NCI-H748 (cell line): ENCODE results near the gene TEKT3.

Experiments
- DNase-seq: peaks from one replicate; lab custom pipeline; 2025; ENCODE audit not compliant: unreplicated experiment; lab: John Stamatoyannopoulos, UW

Gene TEKT3

DNA sequence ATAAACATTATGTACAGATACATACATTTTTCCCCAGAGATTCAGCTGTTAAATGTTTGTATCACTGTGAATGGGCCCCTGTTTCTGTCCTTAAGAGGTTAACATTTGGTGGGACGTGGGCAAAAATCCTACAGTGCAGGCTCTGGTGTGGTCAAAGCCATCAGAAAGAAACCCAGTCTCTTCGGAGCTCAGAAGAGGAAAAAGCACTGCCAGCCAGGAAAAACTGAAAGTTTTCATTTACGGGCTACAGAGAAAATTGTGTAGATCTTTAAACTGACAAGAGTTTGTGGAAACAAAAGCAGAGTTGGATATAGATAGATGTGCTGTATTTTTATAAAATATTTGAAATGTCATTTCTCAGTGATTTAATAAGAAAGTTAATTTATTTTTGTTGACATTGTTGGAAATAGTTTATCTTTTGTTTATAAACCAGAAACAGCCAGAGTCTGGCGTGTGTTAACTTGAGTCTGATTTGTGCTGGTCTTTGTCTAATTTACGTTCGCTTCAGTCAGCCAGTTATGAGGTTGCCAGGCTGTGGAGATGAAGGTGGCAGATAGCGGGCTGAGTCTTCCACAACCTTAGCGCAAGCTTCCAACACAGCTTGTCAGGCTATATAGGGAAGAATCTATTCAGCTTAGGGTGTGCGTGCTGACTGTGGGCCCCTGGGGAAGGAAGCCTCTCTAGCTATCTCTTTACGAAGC is 9.5 kb upstream of the TEKT3 start:
- DNase-seq: no peak

DNA sequence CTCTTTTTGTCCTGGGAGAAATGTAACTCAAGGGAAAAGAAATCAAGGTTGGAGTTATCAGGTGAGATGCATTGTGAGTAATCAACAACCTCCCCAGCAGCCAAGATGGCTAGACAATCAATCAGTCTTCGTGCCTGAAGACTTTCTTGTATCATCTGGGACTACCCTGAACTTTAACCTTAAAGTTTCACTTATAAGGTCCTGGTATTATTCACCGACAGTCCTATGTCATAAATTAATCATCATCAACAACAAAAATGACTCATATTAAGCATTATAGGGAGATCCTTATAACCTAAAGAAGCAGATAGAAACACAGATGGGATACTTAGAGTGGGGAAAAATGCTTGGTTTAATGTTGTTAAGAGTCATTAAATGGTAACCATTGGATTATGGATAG is 7.7 kb upstream of the TEKT3 start:
- no peak for DNase-seq

GRCh38 chr17:15348021-15348420 is 6.6 kb upstream of the TEKT3 start:
- DNase-seq: peak; percentile 87

DNA sequence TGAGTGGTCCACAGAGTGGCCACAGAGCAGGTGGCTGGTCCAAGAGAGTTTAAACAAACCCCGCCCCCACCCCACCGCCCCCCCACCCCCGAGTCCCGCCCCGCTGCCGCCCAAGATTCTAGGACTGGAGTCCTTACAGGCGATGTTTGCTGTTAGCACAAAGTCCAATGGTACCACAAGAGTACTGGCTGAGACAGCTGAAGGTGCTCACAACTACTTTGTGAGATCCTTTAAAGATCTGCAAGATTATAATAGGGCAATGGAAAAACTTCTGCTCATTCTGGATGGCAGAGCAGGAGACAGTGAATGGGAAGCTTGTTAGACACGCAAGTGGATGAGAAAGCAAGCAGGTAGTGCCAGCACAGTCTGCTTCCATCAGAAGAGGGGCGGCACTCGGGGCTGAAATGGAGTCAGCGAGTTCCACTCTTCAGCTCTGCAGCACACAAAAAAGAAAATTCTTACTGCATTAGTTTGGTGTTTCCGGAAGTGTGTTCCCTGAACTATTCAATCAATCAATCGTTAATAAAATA is 4.7 kb upstream of the TEKT3 start:
- DNase-seq: no peak

DNA sequence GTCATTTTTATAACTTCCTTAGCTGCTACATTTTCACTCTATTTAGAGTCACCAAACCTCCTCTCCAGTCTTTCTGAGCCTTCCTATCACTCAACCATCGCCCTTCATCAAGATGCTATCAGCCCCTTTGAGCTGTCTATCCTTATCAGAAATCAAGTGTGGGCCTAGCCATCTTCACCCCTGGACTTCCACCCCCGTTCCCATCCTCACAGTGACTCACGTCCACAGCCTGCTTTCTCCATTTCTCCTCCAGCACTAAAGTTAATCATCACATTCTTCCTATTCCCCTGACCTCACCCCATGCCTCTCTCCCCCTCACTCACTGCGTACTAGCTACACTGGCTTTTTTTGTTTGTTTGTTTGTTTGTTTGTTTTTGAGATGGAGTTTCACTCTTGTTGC is 2.4 kb upstream of the TEKT3 start:
- no peak for DNase-seq

DNA sequence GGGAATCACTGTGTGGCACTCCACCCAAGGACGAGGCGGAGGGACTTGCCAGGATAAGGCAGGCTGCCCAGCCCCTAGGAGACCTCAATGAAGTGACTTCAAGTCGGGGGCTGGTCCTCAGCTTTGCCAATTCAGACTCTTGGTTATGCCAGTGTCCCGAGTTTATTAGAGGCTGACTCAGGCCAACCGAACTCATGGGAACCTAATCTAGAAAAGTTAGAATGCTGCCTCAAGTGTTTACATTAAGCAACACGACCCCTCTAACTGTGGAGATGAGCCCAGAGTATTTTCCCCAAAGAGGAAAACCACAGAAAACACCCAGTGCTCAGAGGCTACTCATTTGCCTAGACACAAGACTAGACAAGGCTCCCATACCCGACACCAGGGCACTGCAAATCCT is 1.1 kb upstream of the TEKT3 start:
- no peak for DNase-seq

DNA sequence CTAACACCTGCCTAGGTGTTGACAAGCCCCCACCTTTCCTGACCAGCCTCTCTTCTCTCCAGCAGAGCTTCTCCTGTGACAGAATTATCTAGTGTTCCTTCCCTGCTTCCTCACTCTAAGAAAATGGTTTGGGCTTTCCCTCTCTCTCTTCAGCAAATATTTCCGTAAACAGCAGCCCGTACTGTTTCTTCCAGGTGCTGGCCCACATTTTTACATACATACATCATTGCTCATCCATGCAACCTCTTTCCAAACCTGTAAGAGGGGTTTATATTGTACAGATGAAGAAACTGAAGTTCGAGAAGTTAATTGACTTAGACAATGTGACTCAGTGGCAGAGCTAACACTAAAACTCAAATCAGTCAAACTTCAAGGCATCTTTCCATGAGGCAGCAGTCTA is 569 bp upstream of the TEKT3 start:
- no peak for DNase-seq

DNA sequence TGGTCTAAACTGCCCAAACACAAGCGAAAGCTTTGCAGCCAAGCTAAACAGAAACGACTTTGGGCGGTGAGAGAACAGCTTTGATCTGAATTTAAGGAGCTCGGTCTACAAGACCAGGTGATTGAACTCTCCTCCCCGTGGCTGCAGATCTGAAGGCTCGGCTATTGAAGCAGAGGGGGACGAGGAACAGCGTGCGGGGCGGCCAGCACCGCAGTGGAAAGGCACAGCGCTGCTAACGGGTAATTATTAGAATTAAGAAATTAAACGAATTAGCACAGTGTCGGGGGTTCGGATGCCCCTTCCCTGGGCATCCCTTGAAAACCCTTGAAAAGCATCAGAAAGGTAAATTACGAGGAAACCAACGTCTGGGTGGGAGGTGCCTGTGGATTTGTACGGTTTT is 431 bp downstream of the TEKT3 start:
- peak; percentile 32 for DNase-seq

DNA sequence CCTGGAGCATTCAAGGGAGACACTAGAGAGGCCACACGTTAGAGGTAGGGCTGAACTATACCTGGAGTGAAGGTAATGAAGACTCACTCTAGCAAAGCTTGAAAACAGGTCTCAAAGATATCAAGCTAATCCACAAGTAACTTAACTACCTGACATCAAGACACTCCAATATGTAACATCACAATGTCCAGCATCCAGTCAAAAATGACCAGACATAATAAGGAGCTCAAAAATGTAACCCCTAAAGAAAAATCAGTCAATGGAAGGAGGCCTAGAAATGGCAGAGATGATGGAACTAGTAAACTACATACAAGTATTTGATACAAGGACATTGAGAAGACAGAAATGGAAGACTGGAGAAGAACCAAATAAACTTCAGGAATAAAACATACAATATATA is 6.0 kb downstream of the TEKT3 start:
- no peak for DNase-seq

- DNase-seq: no peak
Observed at GRCh38 chr17:15334266-15334665, 7.1 kb downstream of the TEKT3 start.

DNA sequence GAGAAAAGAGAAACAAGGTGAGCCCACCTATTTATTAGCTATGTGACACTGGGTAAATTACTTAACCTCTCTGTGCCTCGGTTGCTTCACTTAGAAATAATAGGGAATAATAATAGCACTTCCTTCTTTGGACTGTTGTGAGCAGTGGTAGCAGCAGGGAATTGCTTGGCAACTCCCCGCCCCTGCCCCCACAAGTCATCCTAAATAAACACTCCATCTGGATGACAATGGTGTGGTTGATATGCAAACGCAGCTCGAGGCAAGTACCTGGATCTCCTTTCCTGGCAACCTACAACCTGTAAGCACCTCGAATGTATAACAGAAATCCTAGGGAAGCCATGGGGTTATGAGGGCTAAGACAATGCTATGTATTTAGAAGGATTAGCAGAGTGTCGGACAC is 9.1 kb downstream of the TEKT3 start:
- no peak for DNase-seq

- DNase-seq: no peak
Observed at GRCh38 chr17:15323131-15323530, 18.3 kb downstream of the TEKT3 start.

GRCh38 chr17:15321556-15322251 is 19.7 kb downstream of the TEKT3 start:
- no peak for DNase-seq

DNA sequence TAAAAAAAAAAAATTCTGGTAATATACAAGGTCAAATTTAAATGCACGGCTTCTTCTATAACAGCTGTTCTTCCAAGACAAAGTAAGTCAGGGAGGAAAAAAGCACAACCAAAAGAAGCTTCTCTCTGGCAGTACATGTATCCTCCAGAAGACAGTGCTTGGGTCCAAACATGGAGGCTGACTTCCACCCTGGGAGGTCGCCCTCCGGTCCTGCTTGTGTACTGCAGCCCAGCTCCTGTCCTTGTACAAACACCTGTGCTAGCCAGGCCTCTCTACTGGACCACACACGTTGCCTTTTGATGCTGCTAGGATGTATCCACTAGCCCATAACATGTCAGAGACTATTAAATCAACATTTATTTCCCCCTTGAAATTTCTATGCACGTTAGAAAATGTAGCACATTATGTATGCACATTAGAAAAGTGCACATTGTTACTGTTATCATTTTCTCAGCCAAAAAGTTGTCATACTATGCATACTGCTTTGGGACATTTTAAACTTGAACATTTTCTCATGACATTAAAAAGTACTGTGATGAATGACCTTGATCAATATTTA is 21.9 kb downstream of the TEKT3 start:
- no peak for DNase-seq

DNA sequence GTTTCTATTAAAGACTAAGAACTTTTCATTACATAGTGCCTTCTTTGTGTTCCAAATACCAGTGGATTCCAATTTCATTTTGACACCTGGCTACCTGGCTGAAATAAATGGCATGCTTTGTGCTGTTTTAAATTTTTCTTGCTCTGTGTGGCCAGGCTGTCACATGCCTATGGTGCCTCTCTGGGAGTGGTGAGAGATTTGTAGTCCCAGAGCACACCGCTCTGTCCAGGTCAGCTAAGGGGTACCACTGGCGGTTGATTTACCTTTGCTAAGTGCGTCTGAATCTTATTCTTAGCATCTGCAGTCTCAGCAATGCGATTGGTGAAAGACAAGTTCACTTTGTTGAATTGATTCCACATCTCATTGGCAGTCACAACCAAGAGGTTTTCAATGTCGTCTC is 29.4 kb downstream of the TEKT3 start:
- no peak for DNase-seq

DNA sequence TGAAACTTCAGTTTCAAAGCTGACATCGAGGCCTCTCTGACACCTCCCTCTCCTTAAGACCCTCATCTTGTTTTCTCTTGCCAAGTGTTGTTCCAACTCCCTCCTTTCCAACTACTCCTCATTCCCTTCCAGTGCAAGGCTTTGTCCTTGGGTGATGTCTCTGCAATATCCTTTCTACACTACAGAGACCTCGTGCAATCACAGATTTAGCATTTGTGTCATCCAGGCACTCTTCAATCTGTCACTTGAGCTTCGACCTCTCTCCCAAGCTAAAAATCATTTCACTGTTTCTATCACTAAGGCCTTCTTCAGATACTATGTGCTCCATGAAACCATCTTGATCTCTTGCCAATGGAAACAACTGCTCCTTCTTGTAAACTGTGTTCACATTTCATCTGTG is 31.6 kb downstream of the TEKT3 start:
- no peak for DNase-seq

DNA sequence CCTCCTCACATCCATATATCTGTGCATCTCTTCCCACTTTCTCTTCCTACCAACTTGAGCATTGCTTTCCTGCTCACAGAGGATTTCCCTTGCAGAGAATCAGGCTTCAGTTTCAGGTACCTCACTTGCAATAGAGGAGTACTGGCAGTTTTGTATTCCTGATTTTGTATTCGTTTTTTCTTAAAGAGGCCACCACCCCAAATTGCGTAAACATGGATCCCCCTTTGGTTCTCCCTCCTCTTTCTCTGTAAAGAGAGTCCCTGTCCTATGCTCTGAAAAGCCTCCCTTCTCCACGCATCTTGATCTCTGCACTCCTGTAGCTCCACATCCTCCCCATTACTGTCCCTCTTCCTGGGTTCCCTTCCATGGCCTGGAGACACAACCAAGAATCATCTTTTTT is 32.2 kb downstream of the TEKT3 start:
- DNase-seq: no peak

DNA sequence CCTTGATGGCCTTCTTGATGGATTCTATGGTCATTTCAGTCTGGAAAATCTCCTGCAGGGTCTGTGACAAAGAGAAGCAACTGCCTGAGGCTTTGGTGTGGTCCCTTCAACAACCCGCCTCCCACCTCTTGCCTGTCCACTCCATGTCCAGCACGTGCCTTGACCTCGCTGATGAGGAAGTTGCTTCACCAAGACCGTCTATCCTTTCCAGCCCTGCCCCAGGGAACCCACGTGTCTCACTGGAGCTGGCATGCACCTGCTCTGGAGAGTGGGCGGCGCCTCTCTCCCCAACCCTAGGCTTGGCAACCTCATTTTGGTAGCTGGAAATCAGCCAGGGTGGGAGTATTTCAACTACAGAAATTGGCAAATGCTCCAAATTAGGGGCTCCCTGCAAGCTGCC is 32.6 kb downstream of the TEKT3 start:
- no peak for DNase-seq

GRCh38 chr17:15307710-15308111 is 33.7 kb downstream of the TEKT3 start:
- DNase-seq: no peak

DNA sequence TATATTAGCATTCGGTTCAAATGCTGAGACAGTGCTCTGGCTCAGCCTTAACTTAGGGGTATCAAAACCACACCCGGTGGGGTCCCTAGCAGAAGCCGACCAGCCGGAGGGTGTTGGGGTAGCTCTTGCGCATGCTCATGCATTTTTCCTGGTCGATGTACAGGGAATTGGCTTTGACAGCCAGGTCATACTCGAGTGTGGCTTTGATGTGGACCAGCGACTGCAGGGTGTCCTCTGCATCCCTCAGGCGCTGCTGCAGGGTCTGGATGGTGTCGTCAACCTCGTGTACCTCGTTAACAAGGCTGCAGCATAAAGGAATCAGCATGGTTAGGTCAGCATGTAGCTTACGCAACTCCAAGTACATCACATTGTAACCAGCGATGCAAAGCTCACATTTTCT is 37.5 kb downstream of the TEKT3 start:
- no peak for DNase-seq

- DNase-seq: no peak
Observed at GRCh38 chr17:15303268-15303667, 38.1 kb downstream of the TEKT3 start.

DNA sequence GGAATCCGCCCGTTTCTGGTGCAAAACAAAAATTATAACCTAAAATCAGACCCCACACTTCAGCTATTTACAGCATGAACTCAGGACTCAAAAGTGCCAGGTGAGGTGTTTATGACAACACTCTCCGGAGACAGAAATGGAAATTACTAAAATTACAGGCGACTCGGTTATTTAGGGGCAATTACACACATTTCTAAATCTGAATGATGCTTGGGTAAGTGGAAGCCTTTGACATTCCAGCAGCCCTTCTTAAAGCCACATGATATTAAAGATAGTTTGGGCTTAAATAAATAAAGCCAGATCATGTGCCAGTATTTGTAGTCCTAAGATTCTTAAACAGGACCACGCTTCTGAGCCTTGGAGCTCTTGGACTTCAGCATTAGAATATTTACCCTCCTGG is 39.6 kb downstream of the TEKT3 start:
- no peak for DNase-seq
